SK-MEL-5 (cell line): ENCODE results near the gene CREB3L2. TPM values are rescaled to one million over a fixed set of nuclear protein-coding genes. Genes with fewer than 3 reads are reported as not detected.
"Not testable (repeated sequence)": the region's sequence is repeated elsewhere in the genome, so short reads cannot be mapped to it uniquely, and the experiment has no call there.

Source experiments
- DNase-seq: peaks from one replicate; pipeline ENCODE4 v3.0.0-alpha.2; 2016; ENCODE audit warnings: low read depth, low spot score
- in situ Hi-C: cut with HindIII; loops from 2 replicates; pipeline ENCODE4 v1.10.0; 2016; ENCODE audit warnings: low sequenced_read_pairs, high pct_unique_total_duplicates, low pct_unique_long_range_greater_than_20kb
- total RNA-seq: library from RNA; depleted of rRNA; stranded (reverse); fragments of >200 nt; shearing (Covaris generic); gene quantifications from 2 replicates; pipeline ENCODE4 v1.2.3, GENCODE V29; 2014

The CREB3L2 gene
- total RNA-seq, 1 experiment from 2014 or later, result 12.0 TPM

DNA sequence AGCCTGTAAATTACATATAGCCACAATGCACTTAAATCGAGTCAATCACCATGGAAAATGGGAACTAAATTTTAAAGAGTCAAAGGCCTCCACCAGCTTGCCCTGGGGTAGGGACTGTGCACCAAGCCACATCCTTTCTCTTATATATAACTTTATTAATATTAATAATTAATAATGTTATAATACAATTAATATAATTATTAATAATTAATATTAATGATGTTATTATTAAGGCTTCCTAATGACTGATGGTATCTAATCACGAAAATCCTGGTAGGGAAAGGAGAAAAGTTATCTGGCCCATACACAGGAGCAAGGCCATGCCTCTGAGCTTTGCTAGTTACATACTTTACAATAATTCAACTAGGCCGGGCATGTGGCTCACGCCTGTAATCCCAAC is 87.9 kb downstream of the CREB3L2 start:
- in situ Hi-C loops, result no loop called here
- no peak for DNase-seq

DNA sequence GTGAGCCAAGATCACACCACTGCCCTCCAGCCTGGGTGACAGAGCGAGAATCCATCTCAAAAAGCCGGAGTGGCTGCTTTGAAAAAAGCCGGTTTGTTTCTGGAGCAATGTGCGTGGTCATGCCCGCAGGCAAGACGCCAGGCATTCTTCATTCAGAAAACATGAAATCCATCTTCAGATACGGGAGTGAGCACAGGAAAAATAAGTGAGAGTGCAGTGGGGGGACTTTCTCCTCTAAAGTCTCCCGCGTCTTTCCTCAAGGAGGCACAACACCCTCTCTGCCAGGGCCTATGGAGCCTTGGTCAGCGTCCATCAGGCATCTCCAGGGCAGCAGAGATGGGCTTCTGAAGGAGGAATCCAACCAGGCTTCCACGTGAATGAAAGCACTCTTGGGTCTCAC is 92.8 kb downstream of the CREB3L2 start:
- no peak for DNase-seq
- in situ Hi-C loops, result no loop called here

DNA sequence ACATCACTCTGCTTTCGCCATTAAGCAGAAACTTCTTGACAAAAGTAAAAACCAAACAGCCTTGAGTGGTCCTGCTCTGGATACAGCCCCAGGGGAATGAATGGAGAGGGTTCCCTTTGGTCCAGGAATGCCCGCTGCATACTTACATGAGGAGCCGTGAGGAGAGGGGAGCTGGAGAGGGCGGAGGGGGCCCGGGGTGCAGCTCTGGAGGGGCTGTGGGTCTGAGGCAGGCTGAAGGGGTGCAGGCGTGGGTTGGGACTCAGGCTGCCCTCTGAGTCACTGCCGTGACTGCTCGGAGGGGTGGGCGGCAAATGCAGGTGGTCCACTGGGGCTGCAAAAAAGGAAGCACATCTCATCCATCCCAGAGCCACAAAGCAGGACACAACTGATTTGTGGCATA is 93.8 kb downstream of the CREB3L2 start:
- in situ Hi-C loops, result no loop called here

DNA sequence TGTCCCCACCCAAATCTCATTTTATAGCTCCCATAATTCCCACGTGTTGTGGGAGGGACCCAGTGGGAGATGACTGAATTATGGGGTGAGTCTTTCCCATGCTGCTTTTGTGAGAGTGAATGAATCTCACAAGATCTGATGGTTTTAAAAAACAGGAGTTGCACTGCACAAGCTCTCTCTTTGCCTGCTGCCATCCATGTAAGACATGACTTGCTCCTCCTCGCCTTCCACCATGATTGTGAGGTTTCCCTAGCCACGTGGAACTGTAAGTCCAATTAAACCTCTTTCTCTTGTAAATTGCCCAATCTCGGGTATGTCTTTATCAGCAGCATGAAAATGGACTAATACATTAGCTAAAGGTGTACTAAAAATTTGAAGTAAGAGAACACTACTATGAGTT is 95.2 kb downstream of the CREB3L2 start:
- DNase-seq, in situ Hi-C loops: not testable (repeated sequence)

More for the DNA sequence above, 93.8 kb downstream of the CREB3L2 start:
- no peak for DNase-seq

DNA sequence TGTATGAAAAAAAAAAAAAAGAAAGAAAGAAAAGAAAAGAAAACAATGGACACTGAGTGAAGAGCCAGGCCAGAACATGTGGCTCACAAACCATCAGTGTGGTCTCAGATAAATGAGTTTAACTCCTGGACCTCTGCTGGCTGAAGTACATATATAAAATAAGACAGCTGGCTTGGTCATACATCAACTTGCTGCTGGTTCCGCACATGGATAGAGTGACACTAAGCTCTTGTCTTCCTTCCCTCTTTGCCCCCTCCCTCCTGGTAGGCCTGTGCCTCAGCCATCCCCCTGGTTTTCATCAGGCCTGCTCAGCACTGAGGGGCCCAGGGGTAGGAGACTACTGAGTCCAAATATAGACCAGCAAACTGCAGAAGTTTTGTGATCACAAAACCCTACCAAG is 97.1 kb downstream of the CREB3L2 start:
- no peak for DNase-seq
- in situ Hi-C loops, result no loop called here

DNA sequence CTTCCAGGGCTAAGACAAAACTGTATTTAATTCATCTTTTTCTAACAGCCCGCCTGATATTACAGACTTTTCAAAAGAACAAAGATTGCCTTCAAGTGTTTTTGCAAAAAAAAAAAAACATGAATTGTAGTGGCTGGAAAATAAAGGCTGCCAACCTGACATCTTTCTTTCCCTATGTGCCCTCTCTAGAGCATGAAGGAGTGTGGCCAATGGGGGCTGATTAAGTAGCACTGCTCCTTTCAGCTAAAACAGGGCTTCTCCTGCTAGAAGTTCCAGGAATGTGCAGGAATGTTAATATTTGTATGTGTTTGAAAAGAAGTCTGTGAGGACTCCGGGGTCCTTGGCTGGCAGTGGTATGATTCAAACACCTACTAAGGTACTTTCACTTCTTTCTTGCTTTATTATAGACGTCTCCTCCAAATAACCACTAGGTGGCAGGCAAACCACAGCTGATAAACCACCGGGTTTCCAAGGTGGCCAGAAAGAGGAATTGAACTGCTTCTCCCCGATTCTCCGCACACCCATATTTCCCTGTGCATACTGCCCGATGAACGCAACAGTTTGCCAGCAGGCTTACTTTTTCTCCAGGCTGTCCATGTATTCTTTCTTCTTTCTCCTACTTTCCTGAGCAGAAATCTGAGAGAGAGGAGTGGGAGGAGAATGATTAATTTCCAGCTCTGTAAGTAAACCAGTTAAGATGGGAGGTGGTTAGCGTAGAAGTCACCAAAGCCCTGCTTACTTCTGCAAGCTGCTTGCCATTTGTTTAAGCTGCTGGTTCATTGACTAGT is 98.3 kb downstream of the CREB3L2 start:
- peak; percentile 88 for DNase-seq
- in situ Hi-C loops, result no loop called here

DNA sequence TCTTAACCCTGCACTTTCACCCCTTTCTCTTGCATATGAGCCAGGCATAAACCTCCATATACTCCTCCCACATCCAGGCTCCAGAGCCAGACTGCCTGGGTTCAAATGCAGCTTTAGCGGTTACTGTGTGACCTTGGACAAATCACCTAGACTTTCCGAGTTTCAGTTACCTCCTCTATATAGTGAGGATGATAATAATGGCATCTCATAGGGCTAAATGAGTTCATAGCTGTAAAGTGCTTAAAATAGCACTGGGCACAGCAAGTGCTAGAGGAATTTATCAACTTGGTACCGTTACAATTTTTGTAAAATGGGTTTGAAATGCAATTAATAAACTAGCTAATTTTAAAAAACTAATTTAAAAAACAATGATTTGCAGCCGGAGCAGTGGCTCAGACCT is 101.7 kb downstream of the CREB3L2 start:
- in situ Hi-C loops, result no loop called here
- DNase-seq, result no peak

DNA sequence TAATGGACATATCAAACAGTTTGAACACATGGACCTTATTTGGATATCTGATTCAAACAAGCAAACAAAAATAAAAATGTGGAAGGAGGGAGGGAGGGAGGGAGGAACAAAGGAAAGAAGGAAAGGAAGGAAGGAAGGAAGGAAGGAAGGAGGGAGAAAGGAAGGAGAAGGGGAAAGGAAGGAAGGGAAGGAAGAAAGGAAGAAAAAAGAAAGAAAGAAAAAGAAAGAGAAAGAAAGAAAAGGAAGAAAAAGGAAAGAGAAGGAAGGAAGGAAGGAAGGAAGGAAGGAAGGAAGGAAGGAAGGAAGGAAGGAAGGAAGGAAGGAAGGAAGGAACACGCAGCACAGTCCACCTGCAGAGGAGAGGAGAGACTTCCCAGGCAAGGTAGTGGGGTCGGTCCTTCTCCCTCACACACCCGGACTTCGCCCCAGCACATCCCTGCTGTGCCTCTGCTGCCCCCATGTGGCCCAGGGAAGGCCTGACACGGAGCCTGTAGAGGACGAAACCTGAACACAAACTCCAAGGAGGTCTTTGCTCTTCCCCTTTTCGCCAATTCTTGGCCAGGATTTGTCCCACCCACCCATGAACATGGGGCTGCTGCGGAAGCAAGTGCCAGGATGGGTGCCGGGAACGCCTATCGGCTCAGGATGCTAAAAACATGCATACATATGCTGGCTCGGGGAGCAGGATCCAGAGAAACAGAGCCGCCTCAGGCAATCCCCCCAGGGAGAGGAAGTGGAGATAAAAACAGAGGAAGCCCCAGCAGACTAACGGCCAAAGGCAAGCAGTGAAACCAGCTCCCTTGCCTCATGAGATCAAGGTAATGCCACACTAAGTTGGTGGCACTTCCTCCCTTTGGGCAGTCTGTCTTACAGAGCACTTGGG is 102.8 kb downstream of the CREB3L2 start:
- in situ Hi-C loops, result no loop called here
- DNase-seq, result peak; percentile 90

DNA sequence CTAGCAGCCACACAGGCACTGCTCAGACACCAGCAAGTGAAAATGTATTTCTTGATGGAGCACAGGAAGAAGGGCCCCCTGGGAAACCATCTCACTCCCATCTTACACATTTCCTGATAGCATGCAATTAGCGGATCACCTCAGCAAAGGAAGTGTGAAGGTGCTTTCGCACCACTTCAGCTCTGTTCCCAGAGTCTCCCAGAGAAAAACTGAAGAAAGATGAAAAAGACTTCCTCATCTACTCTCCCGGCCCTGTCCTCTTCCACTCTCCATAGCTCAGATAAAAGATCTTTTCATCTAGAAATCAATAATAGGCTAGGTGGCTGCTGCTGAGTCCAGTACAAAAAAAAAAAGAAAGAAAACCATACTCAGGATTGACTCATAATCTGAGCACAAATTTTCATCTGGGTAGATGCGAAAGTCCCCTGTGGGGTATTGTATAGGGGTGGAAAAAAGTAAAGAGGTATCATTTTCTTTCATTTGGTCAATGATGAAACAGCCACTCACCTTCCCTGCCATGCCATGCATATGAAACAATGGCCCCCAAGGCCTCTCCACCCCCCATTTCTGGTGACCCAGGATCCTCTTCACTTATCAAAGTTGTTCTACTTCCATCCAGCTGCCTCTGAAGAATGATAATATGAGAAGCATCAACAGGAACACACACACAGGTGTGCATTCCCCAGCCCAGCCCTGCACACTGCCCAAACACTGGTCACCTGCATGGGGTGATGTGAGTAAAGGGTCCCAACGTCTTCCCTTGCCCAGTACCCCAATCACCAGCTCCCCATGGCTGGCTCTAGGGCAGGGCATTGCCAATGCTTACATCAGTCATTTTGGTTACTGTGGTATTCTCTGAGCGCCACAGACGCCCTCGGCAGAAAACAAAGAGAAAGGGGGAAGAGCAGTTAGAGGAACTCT is 106.3 kb downstream of the CREB3L2 start:
- no peak for DNase-seq
- in situ Hi-C loops, result no loop called here

DNA sequence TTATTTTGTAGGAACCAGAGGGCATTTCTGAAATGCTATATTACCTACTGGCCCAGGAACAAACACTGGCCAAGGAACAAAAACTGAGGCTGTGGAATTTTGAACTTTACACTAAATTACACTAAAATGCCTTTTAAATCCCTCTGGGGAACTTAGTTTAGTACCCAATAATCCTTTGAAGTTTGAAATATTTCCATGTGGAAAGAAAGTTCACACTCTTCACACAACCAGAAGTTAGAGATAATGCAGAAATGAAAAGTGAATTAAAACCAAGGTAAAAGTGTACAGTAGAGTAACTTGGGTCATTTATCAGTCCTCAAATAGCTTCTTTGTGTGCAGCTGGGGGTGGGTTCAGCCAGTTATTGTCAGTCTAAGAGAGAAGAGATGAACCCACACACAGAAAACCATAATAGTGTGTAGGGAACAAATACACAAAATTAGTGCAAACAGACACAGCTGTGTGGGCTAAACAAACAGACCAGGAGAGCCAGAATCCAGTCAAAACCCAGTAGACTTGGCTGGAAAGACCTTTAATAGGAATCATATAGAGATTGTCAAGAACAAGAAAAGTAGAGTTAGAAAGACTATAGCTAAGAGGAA is 108.6 kb downstream of the CREB3L2 start:
- in situ Hi-C loops, result no loop called here

DNA sequence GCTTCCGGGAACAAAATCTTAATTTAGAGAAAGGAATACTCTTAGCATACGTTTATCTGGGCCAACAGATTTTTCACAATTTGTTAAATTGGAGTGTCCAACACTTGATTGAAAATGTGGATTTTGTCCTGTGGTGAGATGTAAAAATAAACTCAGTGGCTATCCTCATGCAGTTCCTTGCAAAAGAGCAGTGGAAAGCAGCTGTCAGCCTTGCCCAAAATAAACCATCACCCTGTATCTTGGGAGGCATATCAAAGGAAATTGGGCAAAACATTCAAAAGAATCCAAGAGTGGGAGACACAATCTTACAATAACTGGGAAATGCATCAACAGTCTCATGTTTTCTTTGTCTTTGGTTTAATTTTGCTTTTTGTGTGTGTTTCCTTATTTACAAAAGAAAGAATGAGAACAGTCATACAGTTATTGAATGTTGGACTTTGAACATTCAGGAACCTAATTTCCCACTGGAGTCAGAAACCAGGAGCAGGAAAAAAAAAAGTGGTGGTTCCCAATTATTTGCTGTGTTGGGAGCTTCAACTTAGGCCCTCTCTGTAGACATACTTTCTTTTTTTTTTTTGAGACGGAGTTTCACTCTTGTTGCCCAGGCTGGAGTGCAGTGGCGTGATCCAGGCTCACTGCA is 110.8 kb downstream of the CREB3L2 start:
- DNase-seq, result no peak
- in situ Hi-C loops, result no loop called here

More for the DNA sequence above, 108.6 kb downstream of the CREB3L2 start:
- no peak for DNase-seq

DNA sequence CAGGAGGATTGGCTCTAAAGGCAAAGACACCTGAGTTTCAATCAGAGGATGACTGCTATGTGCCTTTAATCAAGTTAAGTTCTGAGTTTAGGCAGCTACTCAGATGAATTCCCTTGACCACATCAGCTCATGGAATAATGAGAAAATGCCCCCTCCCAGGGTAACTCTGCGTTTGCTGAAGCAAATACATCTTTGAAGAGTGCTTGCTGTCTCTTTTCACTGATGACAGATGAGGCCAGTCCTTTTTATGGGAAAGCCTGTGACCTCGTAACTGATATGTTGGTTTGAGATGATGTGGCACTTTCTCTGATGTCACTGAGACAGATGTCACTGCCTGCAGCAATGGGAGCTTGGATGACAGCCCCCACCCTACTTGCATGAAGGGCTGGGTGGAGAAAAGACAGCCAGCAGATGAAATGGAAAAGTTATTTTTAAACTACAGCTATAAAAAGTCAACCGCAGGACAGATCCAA is 111.4 kb downstream of the CREB3L2 start:
- no peak for DNase-seq
- in situ Hi-C loops, result no loop called here

DNA sequence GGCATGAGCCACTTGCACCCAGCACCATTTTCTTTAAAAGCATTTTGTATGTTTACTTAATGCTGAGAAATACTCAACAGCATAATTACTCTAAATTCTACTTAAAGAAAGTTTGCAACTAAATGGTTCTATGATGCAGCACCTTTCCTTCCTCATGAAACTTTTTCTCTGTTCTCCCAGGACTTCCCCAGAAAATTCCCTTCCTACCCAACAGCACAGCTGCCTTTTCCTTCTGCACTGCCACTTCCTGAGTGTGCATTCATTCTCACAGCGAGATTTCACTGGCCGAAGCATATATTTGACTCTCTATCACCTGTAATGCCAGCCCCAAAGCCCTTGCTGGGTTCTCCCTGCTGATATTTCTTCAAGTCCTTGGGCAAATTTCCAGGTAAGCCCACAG is 113.6 kb downstream of the CREB3L2 start:
- in situ Hi-C loops, result no loop called here
- no peak for DNase-seq

DNA sequence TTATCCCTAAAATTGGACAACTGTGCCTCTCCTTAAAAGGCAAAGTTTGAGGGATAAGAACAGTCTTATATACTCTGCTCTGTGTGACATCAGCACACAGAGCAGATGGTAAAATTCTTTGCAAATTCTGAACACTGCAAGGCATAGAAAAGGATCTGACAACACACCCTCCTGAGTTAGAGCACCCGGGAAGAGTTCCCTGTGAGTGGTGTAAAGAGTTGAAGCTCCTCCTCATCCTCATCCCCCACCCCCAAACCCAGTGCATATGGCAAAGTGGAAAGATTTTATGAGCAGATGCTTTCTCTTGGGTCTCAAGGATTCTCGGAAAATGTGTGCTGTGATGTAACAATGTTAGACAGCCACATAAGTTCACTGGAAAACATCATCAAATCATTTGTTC is 115.1 kb downstream of the CREB3L2 start:
- in situ Hi-C loops, result no loop called here
- DNase-seq, result no peak

DNA sequence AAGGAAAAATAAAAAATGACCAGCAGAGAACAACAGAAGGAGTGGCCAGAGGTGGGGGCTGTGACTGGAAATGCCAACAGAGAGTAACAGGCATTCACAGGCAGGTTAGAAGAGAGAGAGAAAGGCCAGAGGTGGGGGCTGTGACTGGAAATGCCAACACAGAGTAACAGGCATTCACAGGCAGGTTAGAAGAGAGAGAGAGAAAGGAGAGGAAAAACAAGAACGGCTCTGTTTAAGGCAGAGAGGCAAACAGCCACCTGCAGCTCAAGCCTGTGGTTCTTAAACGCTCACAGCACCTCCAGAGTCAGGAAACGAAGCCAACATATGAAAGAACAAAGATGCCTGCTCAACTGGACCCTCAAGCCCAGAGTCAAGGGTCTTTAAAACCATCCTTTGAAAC is 115.6 kb downstream of the CREB3L2 start:
- DNase-seq, result no peak
- in situ Hi-C loops, result no loop called here

DNA sequence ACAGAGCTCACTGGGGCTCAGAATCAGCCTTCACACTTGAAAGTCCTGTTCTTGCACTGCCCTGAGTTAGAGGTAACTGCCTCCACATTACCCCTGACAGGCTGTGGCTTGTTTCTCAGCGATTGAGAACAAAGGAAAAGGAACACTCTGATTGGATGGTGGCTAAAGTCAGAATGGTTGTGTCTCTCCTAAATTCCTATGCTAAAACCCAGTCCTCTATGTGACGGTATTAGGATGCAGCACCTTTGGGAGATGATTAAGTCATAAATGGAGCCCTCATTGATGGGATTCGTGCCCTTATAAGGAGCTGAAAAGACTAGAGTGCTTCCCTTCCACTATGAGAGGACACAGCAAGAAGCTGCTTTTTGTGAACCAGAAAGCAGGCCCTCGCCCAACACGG is 116.2 kb downstream of the CREB3L2 start:
- DNase-seq, result no peak
- in situ Hi-C loops, result no loop called here

DNA sequence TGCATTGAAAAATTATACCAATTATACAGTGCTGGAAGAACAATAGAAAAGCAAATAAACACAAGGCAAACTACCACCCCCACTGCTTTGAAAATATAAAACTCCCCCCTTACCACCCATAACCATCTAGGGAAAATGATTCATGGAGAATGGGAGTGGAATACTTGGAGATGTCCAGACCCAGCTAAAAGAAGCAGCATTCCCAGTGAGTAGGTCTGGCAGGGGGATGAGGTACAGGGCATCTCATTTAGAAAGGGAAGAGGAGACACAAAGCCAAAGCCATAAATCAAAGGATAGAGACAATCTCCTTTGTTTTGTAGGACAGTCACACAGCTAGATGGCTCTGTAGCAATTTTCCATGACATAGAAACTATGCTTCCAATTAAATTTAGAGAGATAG is 119.1 kb downstream of the CREB3L2 start:
- no peak for DNase-seq
- in situ Hi-C loops, result no loop called here
